D721Med (cell line): Measurements from ENCODE around the gene CCDC141.
A peak's percentile ranks its signal among the peaks of the same experiment; 100 is the strongest.
"Not testable (repeated sequence)": the region's sequence is repeated elsewhere in the genome, so short reads cannot be mapped to it uniquely, and the experiment has no call there.

Experiments used
- DNase-seq: peaks from one replicate; pipeline ENCODE4 v3.0.0; 2011; ENCODE audit warnings: low spot score; ENCODE audit not compliant: insufficient read length
- FAIRE-seq: peaks from 2 replicates; lab custom pipeline; 2011; peaks lifted over from hg19 to GRCh38; lab: Jason Lieb, UNC
- TF ChIP-seq, protein P1 (sequence below): IDR thresholded peaks from 2 replicates; pipeline ENCODE4 v1.5.1; 2012; ENCODE audit warnings: mild to moderate bottlenecking, control low read depth; ENCODE audit not compliant: insufficient read depth; ENCODE audit errors: missing control alignments

CCDC141 gene

DNA sequence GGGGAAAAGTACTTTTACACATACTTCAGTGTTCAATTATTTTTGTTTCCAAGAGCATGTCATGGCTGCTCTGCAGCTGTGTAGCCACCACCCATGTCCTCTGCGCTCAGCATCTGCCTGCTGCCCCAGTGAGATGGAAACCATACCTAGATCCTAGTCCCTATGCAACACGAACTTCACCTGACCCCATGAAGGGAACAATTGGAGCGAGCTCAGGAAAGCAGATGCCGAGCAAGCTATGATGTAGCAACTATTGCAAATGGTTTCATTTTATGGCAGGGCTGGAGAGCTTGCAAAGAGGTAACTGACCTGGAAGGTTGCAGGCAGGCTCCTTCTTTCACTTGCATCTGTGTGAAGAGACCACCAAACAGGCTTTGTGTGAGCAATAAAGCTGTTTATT is 1.3 kb upstream of the CCDC141 start:
- TF ChIP-seq, protein P1, sequence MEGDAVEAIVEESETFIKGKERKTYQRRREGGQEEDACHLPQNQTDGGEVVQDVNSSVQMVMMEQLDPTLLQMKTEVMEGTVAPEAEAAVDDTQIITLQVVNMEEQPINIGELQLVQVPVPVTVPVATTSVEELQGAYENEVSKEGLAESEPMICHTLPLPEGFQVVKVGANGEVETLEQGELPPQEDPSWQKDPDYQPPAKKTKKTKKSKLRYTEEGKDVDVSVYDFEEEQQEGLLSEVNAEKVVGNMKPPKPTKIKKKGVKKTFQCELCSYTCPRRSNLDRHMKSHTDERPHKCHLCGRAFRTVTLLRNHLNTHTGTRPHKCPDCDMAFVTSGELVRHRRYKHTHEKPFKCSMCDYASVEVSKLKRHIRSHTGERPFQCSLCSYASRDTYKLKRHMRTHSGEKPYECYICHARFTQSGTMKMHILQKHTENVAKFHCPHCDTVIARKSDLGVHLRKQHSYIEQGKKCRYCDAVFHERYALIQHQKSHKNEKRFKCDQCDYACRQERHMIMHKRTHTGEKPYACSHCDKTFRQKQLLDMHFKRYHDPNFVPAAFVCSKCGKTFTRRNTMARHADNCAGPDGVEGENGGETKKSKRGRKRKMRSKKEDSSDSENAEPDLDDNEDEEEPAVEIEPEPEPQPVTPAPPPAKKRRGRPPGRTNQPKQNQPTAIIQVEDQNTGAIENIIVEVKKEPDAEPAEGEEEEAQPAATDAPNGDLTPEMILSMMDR: no peak
- DNase-seq (no peak), FAIRE-seq (no peak)

DNA sequence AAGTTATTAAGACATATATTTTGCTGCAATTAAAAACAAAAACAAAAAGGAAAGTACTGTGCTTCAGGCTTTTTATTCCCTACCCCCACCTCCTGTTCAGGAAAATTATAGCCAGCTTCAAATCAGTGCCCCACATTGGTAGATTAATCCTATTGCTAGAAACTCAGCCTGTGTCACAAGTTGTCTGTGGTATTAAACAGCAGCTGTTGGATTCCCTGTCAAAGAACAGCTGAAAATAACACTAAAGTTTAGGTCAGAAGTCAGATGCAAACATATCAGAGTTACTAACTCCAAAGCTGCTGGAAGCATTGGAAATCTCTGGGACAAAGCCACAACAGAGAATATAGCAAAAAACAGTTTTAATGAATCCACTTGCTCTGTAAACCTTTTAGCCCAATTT is 818 bp upstream of the CCDC141 start:
- DNase-seq: no peak
- TF ChIP-seq, protein P1: no peak
- FAIRE-seq: no peak

DNA sequence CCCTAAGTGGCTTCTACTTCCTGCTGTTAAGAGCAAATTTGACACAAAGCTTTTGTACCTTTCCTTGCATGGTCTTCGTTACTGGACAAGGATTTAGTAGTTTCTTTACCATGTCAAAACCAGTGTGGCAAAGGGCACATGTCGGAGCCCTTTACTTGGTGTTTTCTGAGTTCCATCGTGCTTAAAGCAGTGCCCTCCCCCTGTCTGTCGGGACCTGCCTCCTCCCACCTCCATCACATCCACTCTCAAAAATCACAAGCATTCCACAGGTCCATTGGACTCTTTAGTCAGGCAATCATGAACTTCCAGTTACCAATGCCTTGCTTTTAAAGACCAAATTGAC is 763 bp downstream of the CCDC141 start:
- TF ChIP-seq, protein P1: no peak
- FAIRE-seq: no peak
- DNase-seq: no peak

DNA sequence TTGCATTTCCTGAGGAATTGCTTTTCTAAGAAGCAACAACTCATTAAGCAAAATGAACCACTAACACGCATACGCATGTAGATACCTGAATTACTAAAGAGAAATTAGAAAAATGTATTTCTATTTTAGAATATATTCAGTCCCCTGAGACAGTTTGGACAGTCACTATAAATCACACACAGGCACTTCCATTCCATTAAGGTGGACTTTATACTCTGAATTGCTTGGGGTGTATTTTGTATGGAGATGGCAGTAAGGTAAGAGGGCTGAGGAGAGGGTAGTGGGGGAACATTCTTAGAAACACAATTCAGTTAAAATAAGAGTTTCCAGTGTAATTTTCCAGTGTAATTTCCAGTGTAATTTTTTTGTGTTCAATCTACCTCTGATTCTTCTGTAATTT is 1.8 kb downstream of the CCDC141 start:
- DNase-seq: no peak
- TF ChIP-seq, protein P1: no peak
- no peak for FAIRE-seq

DNA sequence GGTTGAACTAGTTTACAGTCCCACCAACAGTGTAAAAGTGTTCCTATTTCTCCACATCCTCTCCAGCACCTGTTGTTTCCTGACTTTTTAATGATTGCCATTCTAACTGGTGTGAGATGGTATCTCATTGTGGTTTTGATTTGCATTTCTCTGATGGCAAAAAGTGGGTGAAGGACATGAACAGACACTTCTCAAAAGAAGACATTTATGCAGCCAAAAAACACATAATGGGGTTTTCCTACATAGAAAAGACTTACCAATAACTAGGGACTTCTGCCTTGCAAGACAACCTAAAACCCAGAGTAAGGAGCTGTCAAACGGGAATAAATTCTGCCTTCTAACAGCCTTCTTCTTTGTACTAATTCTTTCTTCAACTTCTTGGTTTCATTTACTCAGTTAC is 4.3 kb downstream of the CCDC141 start:
- DNase-seq, FAIRE-seq: not testable (repeated sequence)

DNA sequence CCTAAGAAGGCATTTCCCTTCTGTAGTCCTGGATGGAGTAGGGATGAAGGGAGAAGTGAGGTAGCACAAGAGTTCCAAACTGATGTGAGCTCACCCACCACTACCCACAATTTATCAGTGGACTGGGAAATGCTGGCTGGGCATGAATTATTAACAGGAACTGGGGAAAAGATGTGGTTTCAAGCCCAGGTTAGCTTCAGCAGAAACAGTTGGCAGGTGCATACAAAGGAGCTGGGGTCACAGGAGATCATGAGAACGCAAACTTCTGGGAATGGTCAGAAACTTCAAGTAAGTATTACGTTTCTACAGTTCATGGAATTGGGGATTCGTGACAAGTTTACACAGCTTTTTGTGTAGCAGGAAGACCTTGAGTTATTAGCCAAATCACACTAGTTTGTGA is 5.4 kb downstream of the CCDC141 start:
- TF ChIP-seq, protein P1: no peak
- FAIRE-seq (no peak), DNase-seq (no peak)

DNA sequence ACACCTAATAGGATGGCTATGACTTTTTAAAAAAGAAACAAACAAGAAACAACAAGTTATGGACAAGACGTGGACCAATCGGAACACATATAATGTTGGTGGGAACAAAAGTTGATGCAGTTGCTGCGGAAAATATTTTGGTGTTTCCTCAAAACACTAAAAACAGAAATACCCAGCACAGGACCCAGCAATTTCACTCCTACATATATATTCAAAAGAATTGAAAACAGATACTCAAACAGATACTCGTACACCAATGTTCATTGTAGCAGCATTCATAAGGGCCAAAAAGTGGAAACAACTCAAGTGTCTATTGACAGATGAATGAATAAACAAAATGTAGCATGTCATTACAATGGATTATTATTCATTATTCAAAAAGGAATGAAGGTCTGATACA is 12.1 kb downstream of the CCDC141 start:
- no peak for DNase-seq
- peak; percentile 44 for FAIRE-seq
- TF ChIP-seq, protein P1: no peak

DNA sequence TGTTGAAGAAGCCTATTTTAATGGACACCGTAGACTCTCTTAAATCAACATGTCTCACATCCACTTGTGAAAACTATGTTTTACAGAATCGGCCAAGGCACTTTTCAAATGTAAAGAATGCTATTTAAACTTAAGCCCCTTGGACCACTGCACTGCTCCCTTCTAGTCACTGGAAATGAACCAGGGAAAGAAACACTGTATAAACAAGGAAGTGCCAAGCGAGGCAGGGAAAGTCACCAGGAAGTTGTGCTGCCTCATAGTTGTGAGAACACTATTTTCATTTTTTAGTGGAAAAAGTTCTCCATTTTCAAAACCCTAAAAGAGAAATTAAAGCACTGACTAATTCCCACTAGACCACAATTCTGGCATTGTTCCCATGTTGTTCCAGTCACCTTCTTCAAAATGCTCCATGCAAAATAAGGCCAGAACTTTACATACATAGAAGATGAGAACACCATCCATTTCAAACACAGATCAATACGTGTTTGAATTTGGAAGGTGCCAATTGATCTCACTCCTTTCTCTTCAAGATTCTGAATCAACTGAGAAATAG is 13.5 kb downstream of the CCDC141 start:
- TF ChIP-seq, protein P1: no peak
- no peak for DNase-seq
- FAIRE-seq: no peak
